ENCODE results near the gene SPIN1. TPM values are rescaled to one million over a fixed set of nuclear protein-coding genes. Genes with fewer than 3 reads are reported as not detected.

Gene SPIN1
- total and polyA plus RNA-seq, 7 donors = 2.5 to 17.2 (median 7.9) TPM

DNA sequence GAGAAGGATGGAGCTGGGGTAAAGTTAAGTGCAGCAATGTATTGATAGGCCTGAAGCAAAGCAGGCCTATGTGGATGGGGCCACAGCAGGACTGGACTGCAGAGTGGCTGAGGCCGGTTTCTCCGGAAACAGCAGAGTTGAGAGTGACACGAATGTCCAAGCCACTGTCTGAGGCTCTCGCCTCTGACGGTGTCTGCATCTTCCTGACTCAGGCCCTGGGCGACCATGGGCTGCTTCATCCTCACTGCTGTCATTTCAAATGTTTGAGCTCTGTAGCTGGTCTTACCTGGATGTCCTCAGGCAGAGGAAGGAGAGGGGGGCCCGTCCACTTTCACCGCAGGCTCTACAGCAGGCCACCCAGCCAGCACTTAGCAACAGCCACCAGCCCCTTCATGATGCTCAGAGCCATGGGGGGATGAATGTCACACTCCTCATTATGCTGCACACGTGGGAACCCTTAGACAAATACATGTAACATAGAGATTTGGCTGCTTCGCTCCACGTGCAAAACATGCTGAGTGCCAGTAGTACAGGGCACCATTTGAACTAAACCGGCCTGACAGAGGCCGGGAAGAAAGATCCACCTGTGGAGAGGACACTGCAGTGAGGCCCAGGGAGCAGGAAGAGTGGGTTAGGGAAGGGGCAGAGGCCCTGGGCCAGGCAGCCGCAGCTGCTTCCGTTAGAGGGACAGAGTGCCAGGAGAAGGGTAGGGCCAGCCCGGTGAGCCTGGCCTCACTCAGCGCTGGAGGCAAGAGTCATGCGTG lies 115.0 kb downstream of the SPIN1 start:
- no peaks in the 10 kb centered on the region for H3K4me1 ChIP-seq
- H3K36me3 ChIP-seq (ENCODE audit: insufficient read depth in 1 of 2, low read depth in 1 of 2) = no peaks in the 10 kb centered on the region
- no peak overlapping the region for H3K27ac ChIP-seq
- no peak overlapping the region for H3K4me3 ChIP-seq
- no peak for ATAC-seq
- 82 to 87% (median 85%) methylated on average over 18 of the region's 18 CpGs for WGBS, 3 donors
- DNase-seq = no peak
- TF ChIP-seq, protein P1, sequence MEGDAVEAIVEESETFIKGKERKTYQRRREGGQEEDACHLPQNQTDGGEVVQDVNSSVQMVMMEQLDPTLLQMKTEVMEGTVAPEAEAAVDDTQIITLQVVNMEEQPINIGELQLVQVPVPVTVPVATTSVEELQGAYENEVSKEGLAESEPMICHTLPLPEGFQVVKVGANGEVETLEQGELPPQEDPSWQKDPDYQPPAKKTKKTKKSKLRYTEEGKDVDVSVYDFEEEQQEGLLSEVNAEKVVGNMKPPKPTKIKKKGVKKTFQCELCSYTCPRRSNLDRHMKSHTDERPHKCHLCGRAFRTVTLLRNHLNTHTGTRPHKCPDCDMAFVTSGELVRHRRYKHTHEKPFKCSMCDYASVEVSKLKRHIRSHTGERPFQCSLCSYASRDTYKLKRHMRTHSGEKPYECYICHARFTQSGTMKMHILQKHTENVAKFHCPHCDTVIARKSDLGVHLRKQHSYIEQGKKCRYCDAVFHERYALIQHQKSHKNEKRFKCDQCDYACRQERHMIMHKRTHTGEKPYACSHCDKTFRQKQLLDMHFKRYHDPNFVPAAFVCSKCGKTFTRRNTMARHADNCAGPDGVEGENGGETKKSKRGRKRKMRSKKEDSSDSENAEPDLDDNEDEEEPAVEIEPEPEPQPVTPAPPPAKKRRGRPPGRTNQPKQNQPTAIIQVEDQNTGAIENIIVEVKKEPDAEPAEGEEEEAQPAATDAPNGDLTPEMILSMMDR (IDR thresholded peaks at IDR 0.05) = no peak
- intact Hi-C loops (cut with DNase I) = no loop called here
- H3K27me3 ChIP-seq (ENCODE audit: insufficient read depth in 3 of 3, low read length in 2 of 3) = no peaks in the 10 kb centered on the region
- H3K9me3 ChIP-seq = no peaks in the 10 kb centered on the region

GRCh38 chr9:88503845-88504764 lies 115.9 kb downstream of the SPIN1 start:
- TF ChIP-seq, protein P1 (IDR thresholded peaks at IDR 0.05) = no peak
- ATAC-seq = no peak

GRCh38 chr9:88508326-88508725 lies 120.1 kb downstream of the SPIN1 start:
- TF ChIP-seq, protein P1 (IDR thresholded peaks at IDR 0.05) = no peak
- Histone ChIP-seq H3K4me3 (no peak overlapping the region), H3K36me3 (ENCODE audit: insufficient read depth in 1 of 2, low read depth in 1 of 2) (no peaks in the 10 kb centered on the region), H3K9me3 (no peaks in the 10 kb centered on the region), H3K4me1 (no peaks in the 10 kb centered on the region), H3K27ac (no peak overlapping the region), H3K27me3 (ENCODE audit: insufficient read depth in 3 of 3, low read length in 2 of 3) (no peaks in the 10 kb centered on the region)
- intact Hi-C loops (cut with DNase I) = no loop called here
- no peak for ATAC-seq
- DNase-seq = no peak
- 79 to 95% (median 86%) methylated on average over 1 to 2 of the region's 2 CpGs for WGBS, 3 donors

More at GRCh38 chr9:88503845-88504764, 115.9 kb downstream of the SPIN1 start:
- no peaks in the 10 kb centered on the region for H3K9me3 ChIP-seq
- DNase-seq = no peak
- intact Hi-C loops (cut with DNase I) = no loop called here
- no peak overlapping the region for H3K27ac ChIP-seq
- H3K4me3 ChIP-seq = no peak overlapping the region
- no peaks in the 10 kb centered on the region for H3K36me3 ChIP-seq (ENCODE audit: insufficient read depth in 1 of 2, low read depth in 1 of 2)
- no peaks in the 10 kb centered on the region for H3K27me3 ChIP-seq (ENCODE audit: insufficient read depth in 3 of 3, low read length in 2 of 3)
- H3K4me1 ChIP-seq = no peaks in the 10 kb centered on the region
- WGBS, 3 donors = 93 to 97% (median 95%) methylated on average over 17 of the region's 17 CpGs

DNA sequence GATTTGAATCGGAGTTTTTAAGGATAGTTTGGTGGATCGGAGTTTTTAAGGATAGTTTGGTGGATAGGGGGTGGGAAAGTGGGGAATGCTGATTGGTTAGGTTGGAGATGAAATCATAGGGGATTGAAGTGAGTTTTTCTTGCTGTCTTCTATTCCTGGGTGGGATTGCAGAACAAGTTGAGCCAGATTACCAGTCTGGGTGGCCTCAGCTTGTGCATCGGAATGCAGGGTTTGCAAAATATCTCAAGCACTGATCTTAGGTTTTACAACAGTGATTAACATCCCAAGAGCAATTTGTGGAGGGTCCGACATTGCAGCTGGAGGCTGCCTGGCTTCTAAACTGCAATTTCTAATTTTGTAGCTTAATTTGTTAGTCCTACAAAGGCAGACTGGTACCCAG lies 123.7 kb downstream of the SPIN1 start:
- no peaks in the 10 kb centered on the region for H3K27me3 ChIP-seq (ENCODE audit: insufficient read depth in 3 of 3, low read length in 2 of 3)
- no peaks in the 10 kb centered on the region for H3K4me1 ChIP-seq
- no peak overlapping the region for H3K27ac ChIP-seq
- TF ChIP-seq, protein P1 (IDR thresholded peaks at IDR 0.05) = no peak
- ATAC-seq (no peak), DNase-seq (no peak)
- intact Hi-C loops (cut with DNase I) = no loop called here
- 66 to 75% (median 71%) methylated on average over 4 of the region's 4 CpGs for WGBS, 3 donors
- H3K36me3 ChIP-seq (ENCODE audit: insufficient read depth in 1 of 2, low read depth in 1 of 2) = no peaks in the 10 kb centered on the region
- H3K9me3 ChIP-seq = no peaks in the 10 kb centered on the region
- H3K4me3 ChIP-seq = no peak overlapping the region

All from psoas muscle (tissue), 8 donors.